B cell (primary cell): ENCODE data around the gene CCL17.
"Not testable (repeated sequence)": the region's sequence is repeated elsewhere in the genome, so short reads cannot be mapped to it uniquely, and the experiment has no call there.

Experiments
- EZH2 ChIP-seq: IDR thresholded peaks from 2 replicates; pipeline ENCODE4 v1.6.1; 2012; ENCODE audit warnings: borderline replicate concordance, low read depth, mild to moderate bottlenecking, moderate library complexity, low read length; ENCODE audit not compliant: insufficient read depth, poor library complexity, severe bottlenecking
- TF ChIP-seq, protein P1 (sequence below): fragments of 200-600 bp; IDR thresholded peaks from one replicate; pipeline ENCODE4 v1.8.0; 2022; ENCODE audit warnings: antibody characterized with exemption, mild to moderate bottlenecking

DNA sequence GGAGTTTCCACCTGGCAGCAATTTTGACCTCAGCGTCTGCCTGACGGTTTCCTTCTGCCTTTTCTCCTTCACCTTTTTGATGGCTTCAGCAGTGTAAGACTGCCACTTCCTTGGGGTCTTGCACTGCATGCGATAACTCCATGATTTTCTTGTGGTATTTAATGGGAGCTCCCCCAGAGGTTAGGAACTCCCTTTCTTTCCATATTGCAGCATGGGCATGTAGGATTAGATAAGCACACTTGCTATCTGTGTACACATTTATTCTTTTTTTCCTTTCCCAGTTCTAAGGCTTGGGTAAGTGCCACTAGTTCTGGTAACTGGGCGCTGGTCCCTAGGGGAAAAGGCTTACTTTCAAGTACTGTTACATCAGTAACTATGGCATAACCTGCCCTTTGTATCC is 7.1 kb upstream of the CCL17 start:
- TF ChIP-seq EZH2 = not testable (repeated sequence)
- TF ChIP-seq, protein P1, sequence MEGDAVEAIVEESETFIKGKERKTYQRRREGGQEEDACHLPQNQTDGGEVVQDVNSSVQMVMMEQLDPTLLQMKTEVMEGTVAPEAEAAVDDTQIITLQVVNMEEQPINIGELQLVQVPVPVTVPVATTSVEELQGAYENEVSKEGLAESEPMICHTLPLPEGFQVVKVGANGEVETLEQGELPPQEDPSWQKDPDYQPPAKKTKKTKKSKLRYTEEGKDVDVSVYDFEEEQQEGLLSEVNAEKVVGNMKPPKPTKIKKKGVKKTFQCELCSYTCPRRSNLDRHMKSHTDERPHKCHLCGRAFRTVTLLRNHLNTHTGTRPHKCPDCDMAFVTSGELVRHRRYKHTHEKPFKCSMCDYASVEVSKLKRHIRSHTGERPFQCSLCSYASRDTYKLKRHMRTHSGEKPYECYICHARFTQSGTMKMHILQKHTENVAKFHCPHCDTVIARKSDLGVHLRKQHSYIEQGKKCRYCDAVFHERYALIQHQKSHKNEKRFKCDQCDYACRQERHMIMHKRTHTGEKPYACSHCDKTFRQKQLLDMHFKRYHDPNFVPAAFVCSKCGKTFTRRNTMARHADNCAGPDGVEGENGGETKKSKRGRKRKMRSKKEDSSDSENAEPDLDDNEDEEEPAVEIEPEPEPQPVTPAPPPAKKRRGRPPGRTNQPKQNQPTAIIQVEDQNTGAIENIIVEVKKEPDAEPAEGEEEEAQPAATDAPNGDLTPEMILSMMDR = not testable (repeated sequence)
